Endothelial cell (in vitro differentiated cells): ENCODE results near the gene MLEC. TPM values are rescaled to one million over a fixed set of nuclear protein-coding genes. Genes with fewer than 3 reads are reported as not detected.

ENCODE experiments used
- DNase-seq: peaks from one replicate; pipeline ENCODE4 v3.0.0; 2021; ENCODE audit warnings: low spot score
- H3K27ac Mint-ChIP-seq: one replicate; pipeline ENCODE4 v1.8.0; 2021; ENCODE audit warnings: mixed read lengths, inconsistent platforms; ENCODE audit not compliant: unreplicated experiment
- H3K27me3 Mint-ChIP-seq: one replicate; pipeline ENCODE4 v1.8.0; 2021; ENCODE audit warnings: mild to moderate bottlenecking, moderate library complexity, mixed read lengths, inconsistent platforms; ENCODE audit not compliant: unreplicated experiment
- H3K36me3 Mint-ChIP-seq: one replicate; pipeline ENCODE4 v1.8.0; 2021; ENCODE audit warnings: mild to moderate bottlenecking, low read depth, mixed read lengths, inconsistent platforms; ENCODE audit not compliant: unreplicated experiment
- H3K4me1 Mint-ChIP-seq: one replicate; pipeline ENCODE4 v1.8.0; 2021; ENCODE audit warnings: mild to moderate bottlenecking, mixed read lengths, inconsistent platforms; ENCODE audit not compliant: unreplicated experiment
- H3K4me3 Mint-ChIP-seq: one replicate; pipeline ENCODE4 v1.8.0; 2021; ENCODE audit warnings: mild to moderate bottlenecking, mixed read lengths, inconsistent platforms; ENCODE audit not compliant: unreplicated experiment
- H3K9me3 Mint-ChIP-seq: one replicate; pipeline ENCODE4 v1.8.0; 2021; ENCODE audit warnings: mixed read lengths, inconsistent platforms; ENCODE audit not compliant: unreplicated experiment
- CTCF ChIP-seq: fragments of 200-600 bp; sonication (generic); IDR thresholded peaks from one replicate; pipeline ENCODE4 v1.5.0; 2021; ENCODE audit warnings: antibody characterized with exemption; ENCODE audit not compliant: unreplicated experiment
- total RNA-seq: library from RNA; stranded (reverse); fragmentation: NEBNext Ultra II Directional; extraction: Animal tissue kit (Norgen Biotek cat#: 25700); gene quantifications from one replicate; pipeline ENCODE4 v1.2.1, GENCODE V29; 2021; ENCODE audit not compliant: unreplicated experiment

The MLEC gene
- total RNA-seq, 1 donor from 2014 or later, result 124 TPM

- Mint-ChIP-seq H3K4me1 (no peaks in the 10 kb centered on the region), H3K27ac (no peak overlapping the region), H3K9me3 (no peaks in the 10 kb centered on the region), H3K27me3 (peaks cover 3% of the 10 kb centered on the region), H3K4me3 (no peak overlapping the region), H3K36me3 (no peaks in the 10 kb centered on the region)
- no peak for TF ChIP-seq CTCF
- no peak for DNase-seq
These were observed 63.9 kb downstream of the MLEC start for GRCh38 chr12:120750806-120751205.

- H3K27me3 Mint-ChIP-seq, result peaks cover 3% of the 10 kb centered on the region
- H3K4me1 Mint-ChIP-seq, result no peaks in the 10 kb centered on the region
- H3K9me3 Mint-ChIP-seq, result no peaks in the 10 kb centered on the region
- DNase-seq, result no peak
- H3K27ac Mint-ChIP-seq, result no peak overlapping the region
- TF ChIP-seq CTCF, result no peak
- H3K4me3 Mint-ChIP-seq, result no peak overlapping the region
- no peaks in the 10 kb centered on the region for H3K36me3 Mint-ChIP-seq
These were observed 64.4 kb downstream of the MLEC start for GRCh38 chr12:120751389-120751788.

Other genes with a start within 250 kb of the MLEC start
- 294 TPM for gene COX6A1, start 249.0 kb upstream of the MLEC start, total RNA-seq
- 39.8 TPM for gene TRIAP1, start 240.8 kb upstream of the MLEC start, total RNA-seq
- 25.5 TPM for gene GATC, start 240.7 kb upstream of the MLEC start, total RNA-seq
- gene SRSF9, start 217.4 kb upstream of the MLEC start, total RNA-seq, result 255 TPM
- 392 TPM for gene DYNLL1, start 191.0 kb upstream of the MLEC start, total RNA-seq
- gene COQ5, start 158.0 kb upstream of the MLEC start, total RNA-seq, result 27.2 TPM
- 157 TPM for gene RNF10, start 152.8 kb upstream of the MLEC start, total RNA-seq
- 17.8 TPM for gene POP5, start 105.7 kb upstream of the MLEC start, total RNA-seq
- not detected for gene CABP1, start 46.5 kb upstream of the MLEC start, total RNA-seq
- 35.0 TPM for gene UNC119B, start 23.3 kb downstream of the MLEC start, total RNA-seq
- gene ACADS, start 38.7 kb downstream of the MLEC start, total RNA-seq, result 5.6 TPM
- 55.4 TPM for gene SPPL3, start 217.2 kb downstream of the MLEC start, total RNA-seq